GM18907 (cell line): ENCODE results near the gene NKIRAS1.
"Not testable (repeated sequence)": the region's sequence is repeated elsewhere in the genome, so short reads cannot be mapped to it uniquely, and the experiment has no call there.

Experiments
- ATAC-seq: cut with Tn5 transposase; IDR thresholded peaks from one replicate; pipeline ENCODE4 v1.9.1; 2021; ENCODE audit warnings: mild to moderate bottlenecking, moderate library complexity; ENCODE audit not compliant: unreplicated experiment

The NKIRAS1 gene

DNA sequence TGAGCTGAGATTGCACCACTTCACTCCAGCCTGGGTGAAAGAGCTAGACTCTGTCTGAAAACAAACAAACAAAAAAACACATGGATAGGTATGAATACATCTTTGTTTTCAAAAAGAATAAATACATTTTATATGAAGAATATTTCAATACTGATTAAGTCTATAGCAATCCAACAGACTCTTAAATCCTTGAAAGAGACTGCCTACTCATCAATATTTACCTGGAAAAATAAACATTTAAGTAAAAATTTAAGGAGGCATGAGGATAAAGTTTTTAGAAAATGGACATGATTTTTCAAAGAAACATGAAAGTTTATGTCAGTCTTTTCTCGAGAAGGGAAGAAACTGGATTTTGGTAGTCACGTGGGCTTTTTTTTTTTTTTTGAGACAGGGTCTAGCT, 5.4 kb downstream of the NKIRAS1 start:
- no peak for ATAC-seq

DNA sequence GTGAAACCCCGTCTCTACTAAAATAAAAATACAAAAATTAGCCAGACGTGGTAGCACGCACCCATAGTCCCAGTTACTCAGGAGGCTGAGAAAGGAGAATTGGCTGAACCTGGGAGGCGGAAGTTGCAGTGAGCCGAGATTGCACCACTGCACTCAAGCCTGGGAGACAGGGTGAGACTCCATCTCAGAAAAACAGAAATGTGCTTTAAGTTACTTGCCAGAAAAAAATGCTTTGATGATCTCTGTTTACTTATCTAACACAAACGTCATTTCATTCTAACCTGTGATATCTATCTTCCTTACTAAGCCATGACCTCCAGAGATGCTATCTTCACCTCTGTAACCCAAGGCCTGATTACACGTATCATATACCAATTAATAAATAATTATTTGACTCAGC, 7.4 kb downstream of the NKIRAS1 start:
- ATAC-seq, result no peak

DNA sequence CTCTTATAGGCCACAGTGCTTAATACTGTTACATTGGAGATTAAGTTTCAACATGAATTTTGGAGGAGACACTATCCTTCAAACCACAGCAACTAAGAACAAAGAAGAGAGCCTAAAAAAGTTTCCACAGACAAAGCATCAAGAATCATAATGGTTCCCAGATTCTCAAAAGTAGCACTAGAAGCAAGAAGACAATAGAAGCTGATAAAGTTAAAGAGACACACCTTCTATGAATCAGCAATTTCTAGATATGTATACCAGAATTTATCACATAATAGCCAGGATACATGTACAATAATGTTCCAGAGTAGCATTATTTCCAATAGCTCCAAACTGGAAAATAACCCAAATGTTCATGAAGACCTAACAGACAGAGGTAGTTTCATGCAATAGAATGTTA, 12.2 kb downstream of the NKIRAS1 start:
- no peak for ATAC-seq

DNA sequence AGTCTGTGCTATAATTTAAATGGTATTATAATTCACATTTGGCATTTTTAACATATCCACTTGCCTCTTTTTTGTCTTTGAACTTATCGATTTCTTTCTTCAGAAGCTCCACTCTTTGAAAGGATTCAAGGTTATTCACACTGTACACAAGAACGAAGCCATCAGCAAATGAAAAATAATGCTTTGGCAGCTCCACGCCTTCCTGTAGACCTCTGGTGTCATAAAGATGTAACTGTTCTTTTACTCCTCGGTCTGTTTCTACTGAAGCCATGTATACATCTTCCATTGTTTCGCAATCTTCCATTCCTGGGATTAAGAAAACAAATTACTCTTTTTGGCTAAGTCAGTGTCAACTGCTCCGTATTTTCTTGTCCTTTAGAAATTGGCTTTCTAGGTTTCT, 16.0 kb downstream of the NKIRAS1 start:
- ATAC-seq, result no peak

DNA sequence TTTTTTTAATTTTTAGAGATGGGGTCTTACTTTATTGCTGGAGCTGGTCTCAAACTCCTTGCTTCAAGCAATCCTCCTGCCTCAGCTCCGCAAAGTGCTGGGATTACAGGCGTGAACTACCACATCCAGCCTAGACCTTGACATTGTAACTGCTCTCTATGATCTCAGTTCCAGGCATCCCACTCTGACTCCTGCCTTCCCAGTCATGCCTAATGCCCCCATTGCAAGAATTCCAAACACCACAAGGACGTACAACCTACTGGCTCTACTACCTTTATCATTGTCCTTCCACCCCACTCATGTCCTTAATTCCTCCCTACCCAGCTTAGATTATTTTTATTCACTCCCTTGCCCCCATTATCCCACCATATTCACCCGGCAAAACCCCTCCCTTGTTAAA, 21.6 kb downstream of the NKIRAS1 start:
- no peak for ATAC-seq

DNA sequence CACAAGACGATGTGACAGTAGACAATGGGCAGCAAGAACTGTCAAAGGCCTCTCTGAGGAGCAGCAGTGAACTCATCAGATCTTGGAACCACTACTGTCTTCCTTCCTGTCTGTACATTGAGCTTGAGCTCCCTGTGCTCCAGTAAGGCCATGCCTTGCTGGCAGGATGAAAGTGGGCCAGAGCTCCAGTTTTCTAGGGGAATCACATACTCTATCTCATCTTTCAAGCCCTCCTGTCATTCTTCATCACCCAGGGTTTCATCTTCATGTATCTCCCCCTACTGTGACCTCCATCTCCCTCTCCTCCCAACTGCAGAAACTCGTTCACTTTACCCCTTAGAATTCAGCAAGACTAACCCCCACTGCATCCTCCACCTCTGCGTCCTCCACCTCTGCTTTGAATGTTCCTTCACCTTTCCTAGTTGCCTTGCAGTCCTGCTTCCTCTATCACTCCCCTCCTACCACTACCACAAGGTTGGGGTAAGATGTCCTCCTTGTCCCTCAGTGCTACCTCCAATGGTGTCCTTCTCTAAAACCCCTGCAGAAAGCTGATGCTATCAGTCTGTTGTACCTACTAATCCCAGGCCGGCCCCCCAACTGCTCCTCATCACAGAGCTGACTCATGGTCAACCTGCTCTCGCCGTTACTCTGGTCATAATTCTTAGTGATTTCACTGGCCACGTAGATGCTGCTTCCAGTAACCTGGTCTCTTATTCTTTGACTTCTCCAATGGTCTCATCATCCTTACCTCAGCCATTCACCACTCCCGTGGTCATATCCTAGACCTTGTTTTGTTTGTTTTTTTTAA, 22.3 kb downstream of the NKIRAS1 start:
- ATAC-seq, result no peak

DNA sequence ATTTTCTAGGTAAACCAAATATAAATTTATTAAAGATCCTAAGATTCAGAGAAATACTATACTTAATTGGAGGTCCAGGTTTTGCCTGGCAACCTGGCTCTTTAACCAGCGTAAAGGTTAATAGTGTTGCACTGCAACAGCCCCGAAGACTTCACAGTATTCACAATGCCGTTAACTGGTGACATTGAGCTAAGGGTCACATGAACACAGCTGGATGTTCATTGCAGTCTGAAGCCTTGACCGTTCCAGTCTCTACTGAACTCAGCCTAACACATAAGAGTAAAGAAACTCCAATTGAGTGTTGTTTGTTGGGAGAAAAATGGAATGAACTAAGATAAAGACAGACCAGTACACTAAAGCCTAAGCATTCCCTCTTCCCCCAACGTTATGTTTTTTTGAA, 26.8 kb downstream of the NKIRAS1 start:
- no peak for ATAC-seq

DNA sequence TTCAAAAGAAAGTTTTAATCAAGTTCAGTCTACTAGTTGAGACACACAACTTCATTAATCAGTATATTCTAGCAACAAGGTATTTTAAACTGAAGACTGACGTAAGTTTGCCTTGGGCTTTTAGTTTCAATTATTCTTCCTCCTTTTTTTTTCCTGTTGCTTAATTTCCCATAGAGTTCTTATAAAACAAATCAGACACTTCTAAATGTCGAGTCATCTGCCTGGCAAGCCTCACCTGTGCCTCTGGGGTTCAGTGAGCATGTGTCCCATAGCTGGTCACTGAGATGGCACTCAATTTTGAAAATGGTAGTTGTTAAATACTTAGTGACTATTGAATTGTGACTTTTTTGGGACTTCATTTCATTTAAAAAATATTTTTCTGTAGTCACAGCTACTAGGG, 27.4 kb downstream of the NKIRAS1 start:
- ATAC-seq, result no peak

DNA sequence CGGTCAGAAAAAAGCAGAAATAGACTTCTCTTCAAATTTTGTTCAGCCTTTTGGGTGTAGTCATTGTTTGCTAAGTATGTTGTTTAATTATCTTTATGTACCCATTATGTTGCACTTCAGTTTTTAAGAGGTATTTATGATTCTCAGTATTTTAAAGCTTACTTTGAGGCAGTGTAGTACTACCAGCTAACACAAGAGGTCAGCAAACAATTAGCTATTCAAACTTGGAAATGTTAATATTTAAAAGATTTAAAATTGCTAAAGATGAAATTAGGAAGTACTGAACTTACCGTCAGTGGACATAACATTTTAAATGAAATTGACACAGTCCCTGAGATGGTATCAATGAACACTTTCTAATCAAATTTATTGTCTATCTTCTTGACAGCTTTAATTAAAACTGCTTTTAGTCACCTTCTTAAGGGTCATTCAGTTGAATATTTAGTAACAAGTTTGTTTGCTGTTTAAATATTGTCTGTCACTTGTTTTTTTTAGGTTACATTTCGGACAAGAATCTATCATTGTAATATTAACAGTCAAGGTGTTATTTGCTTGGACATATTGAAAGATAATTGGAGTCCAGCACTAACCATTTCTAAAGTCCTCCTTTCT, 28.1 kb downstream of the NKIRAS1 start:
- peak; percentile 54 for ATAC-seq

DNA sequence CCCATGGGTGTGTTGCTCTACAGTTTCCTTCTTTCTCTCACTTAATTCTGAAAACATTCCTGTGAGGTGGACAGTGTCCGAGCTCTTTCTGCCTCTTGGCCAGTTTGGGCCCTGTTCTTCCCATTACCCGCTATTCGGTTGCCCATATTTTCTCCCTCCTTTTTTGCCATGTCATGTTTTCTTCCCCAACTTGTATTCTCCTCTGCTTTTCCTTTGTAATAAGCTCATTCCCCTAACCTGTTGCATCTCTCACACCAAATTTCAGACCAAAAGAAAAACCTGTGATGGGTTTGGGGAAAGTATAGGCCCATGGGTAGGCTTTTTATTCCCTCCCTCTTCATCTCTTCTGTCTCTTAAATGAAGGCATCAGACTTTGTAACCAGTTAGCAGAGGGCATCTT, 30.5 kb downstream of the NKIRAS1 start:
- ATAC-seq, result no peak

DNA sequence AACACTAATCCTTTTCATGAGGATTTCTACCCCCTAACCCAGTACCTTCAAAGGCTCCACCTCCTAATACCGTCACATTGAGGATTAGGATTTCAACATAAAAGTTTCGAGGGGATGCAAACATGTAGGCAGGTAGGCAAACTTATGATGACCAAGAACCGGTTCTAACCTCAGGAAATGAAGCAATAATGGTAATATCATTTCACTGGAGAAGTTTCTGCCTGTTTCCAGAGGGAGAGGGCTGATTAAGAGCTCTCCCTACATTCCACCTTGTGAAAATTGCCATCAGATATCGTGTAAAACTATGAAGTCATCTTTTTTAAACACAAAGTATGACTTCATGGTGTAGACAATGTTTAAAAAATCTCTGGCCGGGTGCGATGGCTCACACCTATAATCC, 31.6 kb downstream of the NKIRAS1 start:
- no peak for ATAC-seq

DNA sequence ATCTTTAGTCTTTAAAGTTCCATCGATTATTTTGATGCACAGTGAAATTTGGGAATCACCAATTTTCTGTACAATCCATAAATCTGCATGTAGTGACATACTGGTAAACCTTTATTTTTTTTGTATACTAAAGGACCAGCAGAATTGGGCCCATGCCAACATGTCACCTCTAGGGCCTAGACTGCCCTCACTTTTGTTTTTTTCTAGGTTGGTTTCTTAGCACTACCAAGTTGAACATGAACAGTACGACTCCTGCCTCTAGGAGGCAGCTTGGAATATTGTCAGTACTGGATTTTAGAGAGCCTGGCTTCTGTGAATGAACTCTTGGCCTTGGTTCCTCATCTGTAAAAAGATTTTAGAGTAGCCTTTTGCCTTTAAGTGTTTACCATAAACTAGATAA, 32.3 kb downstream of the NKIRAS1 start:
- ATAC-seq, result no peak

DNA sequence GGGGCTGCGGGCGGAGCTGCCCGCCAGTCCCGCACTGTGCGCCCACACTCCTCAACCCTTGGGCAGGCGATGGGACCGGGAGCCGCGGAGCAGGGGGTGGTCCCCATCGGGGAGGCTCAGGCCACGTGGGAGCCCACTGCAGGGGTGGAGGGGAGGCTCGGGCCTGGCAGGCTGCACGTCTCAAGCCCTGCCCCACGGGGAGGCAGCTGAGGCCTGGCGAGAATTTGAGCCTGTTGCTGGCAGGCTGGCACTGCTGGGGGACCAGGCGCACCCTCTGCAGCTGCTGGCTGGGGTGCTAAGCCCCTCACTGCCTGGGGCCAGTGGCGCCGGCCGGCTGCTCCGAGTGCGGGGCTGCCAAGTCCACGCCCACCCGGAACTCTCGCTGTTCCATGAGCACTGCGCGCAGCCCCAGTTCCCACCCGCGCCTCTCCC, 34.3 kb downstream of the NKIRAS1 start:
- ATAC-seq, result no peak

DNA sequence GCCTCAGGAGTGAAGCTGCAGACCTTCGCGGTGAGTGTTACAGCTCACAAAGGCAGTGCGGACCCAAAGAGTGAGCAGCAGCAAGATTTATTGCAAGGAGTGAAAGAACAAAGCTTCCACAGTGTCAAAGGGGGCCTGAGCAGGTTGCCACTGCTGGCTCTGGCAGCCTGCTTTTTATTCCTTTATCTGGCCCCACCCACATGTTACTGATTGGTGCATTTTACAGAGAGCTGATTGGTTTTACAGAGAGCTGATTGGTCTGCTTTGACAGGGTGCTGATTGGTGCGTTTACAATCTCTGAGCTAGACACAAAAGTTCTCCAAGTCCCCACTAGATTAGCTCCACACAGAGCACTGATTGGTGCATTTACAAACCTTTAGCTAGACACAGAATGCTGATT, 34.8 kb downstream of the NKIRAS1 start:
- ATAC-seq, result not testable (repeated sequence)

DNA sequence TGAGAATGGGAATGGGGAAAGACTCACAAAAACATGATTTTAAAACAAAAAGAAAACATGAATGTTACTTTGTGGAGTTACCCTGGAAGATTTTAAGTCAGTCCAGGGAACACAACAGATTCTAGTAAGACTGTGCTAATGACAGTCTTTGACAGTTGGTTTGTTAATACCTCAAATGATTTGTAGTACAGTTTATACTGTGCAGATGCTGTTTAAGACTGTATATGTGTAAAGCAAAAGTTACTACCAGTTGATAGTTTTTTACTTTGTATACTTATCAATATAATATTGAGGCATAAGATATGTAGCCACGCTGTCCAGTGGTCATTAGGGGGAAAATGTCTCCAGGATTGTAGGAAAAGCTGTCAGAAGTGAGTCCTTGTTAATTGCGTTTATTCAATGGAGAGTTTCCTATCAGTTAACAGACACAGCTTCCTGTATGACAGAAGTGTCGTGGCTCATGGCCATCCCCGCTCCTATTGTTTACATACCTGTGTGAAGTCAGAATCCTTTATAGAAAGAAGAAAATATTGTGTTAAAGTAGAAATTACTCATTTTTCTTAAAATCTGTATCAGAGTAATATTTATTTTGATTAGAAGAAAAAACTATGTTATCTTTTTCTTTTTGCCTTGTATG, 36.0 kb downstream of the NKIRAS1 start:
- no peak for ATAC-seq

DNA sequence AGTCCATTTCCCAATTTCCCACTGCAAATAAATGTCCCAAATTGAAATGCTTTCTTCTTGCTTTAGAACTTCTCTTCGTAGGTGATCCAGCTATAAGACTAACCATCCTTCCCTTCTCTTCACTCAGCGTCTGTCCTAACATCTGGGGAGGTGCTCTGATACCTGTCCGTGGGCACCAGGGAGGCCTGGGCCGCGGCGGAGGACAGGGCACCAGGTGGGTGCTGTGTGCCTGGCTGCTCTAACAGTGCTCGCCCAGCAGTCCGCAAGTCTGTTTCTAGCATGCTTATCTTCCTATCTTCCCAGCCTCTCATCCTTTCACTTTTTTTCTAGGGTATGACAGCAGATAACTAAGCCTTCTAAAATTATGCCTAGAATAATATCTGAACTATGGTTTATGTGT, 37.3 kb downstream of the NKIRAS1 start:
- no peak for ATAC-seq

DNA sequence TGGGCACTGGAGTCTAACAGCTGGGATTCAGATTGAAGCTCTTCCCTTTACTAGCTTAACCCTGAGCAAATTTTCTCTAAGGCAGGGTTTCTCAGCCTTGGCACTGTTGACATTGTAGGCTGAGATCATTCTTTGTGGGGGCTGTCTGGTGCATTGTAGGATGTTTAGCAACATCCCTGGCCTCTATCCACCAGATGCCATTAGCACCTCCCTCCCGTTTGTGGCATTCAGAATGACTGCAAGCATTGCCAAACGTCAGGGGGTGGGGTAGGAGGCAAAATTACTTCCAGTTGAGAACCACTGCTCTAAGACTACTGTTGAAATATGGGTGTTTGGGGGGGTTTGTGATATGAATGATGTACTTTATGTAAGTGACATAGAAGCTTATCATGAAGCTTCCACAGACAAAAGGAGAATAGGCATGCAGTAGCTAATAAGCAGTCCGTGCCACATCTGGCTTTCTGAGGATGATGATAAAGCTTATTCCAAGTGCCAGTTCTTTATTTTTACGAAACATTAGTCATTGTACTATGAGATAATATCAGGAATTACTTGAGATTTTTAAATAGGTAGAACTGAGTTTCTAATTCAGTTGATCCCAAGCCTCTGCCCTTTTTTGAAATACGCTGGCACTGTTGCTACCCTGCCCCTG, 39.3 kb downstream of the NKIRAS1 start:
- no peak for ATAC-seq

DNA sequence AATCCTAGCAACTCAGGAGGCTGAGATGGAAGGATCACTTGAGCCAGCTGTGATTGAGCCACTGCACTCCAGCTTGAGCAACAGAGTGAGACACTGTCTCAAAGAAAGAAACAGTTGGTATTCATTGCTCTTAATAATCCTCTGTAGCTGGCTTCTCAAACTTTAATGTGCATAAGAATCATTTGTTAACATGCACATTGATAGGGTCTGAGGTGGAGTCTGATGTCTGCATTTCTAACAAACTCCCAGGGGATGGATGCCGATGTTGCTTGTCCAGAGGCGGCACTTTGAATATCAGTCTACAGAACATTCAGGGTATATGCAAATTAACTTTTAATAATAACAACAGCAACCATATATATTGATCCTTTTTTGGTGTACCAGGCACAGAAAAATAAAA, 39.9 kb downstream of the NKIRAS1 start:
- no peak for ATAC-seq

DNA sequence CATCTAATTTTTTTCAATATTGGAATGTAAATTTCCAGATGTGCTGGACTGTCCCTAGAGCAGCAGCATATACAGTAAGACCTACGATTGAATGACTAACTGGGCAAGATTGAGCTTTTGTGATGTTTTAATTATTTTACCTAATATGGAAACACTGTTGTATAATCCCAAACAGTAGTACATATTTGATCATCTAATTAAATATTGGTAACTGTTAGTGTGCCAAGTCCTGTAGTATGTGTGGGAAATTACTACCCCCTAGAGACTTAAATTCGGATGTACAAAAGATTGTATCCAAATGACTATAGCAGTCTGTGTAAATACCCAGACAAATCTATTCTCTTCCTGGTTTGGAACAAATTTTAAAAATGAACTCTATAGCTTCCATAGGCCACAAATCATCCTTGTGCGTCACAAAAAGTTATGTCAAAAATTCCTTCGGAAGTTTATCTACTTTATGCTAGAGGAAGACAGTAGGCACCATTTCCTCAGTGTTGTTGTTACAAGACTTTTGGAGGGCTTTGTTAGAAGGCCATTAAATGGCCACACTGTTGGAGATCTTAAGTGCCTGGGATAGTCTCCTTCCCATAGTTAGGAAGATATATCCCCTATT, 41.6 kb downstream of the NKIRAS1 start:
- no peak for ATAC-seq

DNA sequence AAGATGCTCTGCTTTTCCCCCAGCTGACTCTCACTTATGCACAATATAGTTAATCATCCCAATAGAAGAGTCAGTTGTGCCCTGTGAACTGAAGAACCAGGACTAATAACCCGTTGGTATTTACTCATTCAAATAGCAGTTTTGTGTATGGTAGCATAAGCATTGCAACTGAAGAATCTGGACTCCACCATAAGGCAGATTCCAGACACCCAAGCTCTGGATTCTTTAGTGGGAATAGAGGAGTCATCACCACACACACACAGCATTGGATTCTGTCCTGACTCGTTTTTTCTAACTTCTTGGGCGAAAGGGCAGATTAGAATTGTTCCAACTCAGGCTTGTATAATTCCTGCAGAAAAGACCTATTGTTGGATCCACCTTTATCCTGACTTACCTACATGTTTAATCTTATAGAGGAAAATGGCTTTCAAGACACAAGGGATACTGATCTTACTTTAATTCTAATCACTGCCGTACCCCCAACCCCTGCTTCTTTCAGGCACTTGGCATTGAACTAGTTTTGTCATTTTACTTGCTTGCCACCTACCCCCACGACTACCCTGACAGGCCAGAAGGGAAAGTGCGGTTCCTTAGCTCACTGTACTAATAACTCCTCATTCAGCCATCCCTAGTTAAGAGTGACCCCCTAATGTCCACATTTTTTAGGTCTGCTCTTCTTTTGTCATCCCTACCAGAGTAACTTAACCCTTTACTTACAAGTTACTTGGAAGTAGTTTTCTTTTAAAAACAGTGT, 42.3 kb downstream of the NKIRAS1 start:
- ATAC-seq, result no peak

DNA sequence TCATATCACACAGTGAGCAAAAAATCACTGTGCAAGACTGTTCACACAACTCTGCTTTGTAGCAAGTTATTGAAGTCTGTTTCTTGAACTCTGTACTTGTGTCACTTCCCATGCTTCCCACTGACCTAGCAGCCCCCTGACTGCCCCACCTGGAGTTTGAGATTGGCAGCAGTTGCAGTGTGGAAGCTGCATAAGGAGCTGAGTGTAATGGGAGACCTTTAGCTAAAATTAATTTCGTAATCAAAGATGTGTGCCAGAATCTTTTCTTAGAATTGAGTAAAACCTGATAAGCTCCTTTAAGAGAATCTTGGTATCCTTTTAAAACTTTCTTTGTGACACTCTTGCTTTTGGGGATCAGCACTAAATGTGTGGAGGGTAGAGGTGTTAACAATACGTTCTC, 42.8 kb downstream of the NKIRAS1 start:
- ATAC-seq, result no peak
